ENCODE measurements around the gene EMX1.

DNA sequence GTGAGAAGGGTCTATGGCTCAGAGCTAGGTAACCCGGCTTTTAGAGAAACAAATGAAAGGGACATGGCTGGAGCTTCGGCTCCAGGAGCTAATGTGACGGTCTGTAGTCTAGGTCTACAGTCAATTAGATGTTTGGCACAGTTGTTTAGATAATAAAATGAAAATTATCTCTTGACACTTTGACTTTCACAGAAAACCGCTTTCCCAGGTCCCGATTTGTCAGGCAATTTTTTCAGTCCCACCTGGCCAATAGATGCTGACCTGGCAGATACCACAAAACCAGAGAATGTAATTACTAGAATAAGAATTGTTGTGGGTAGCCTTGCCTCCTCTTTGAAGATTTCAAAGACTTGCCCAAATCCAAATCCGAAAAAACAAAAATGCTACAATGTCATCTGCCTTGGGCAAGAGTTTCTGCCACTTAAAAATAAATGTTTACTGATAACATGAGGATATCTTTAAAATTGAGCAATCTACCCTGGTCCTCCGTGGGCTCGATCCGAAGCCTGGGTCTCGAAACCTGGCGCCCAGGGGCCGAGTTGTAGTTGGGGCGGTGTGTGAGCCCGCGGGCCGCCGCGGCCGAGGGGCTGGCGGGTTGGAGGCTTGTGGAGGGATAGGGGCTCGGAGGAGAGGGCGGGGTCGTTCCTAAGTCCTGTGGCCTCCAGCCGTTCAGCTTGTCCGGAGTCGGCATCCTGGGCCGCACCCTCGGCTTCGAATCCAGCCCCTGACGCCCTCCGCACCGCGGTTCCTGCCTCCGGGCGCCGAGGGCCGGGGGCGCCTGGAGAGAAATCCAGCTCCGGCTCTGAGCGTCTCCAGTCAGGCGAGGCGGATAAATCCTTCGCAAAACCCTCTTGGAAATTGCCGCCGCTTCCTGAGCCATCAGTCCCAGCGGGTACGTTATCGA lies 2.3 kb downstream of the EMX1 start:
- TF ChIP-seq FOXP2 (optimal IDR thresholded peaks at IDR 0.05; ENCODE audit: control extremely low read depth, extremely low read length, insufficient read depth) (no peak), POLR2AphosphoS5 (IDR thresholded peaks at IDR 0.05; ENCODE audit: borderline replicate concordance, low read depth, low read length) (no peak)

All from SK-N-MC (cell line).